K562 (cell line): ENCODE measurements around the gene NFIC. TPM values are rescaled to one million over a fixed set of nuclear protein-coding genes. Genes with fewer than 3 reads are reported as not detected.

Source experiments
- ATAC-seq: fragments of 200-7000 bp; cut with Tn5 transposase; 3 replicates; pipeline ENCODE4 v1.9.1; 2020; ENCODE audit warnings: moderate library complexity
- BruUV-seq: library from RNA; stranded (reverse); fragments of 400-500 nt; replicated peaks from 2 replicates; lab custom pipeline; 2021; lab: Mats Ljungman, UMichigan
- CTCF ChIA-PET: fragments of 300-600 bp; formaldehyde crosslinking; extraction: SDS; loops from one replicate; lab custom pipeline; 2021; ENCODE audit warnings: low intra/inter-chr PET ratio; lab: Yijun Ruan, JAX
- POLR2A ChIA-PET: fragments of 300-600, 350-650 bp; sonication (Branson Sonifier 250); formaldehyde crosslinking; extraction: SDS; loops from one replicate; lab custom pipeline; 2021; ENCODE audit warnings: antibody characterized with exemption, inconsistent platforms; lab: Yijun Ruan, JAX
- DNase-seq, 4 experiments: peaks; one replicate each; pipeline versions ENCODE4 v3.0.0 to v3.0.0-alpha.2; 2011 to 2018; ENCODE audit warnings: low spot score in 3 of 4, mixed read lengths in 3 of 4; ENCODE audit errors: extremely low read depth in 1 of 4
- FAIRE-seq: peaks from 2 replicates; lab custom pipeline; 2011; peaks lifted over from hg19 to GRCh38; lab: Jason Lieb, UNC
- H2AFZ ChIP-seq: 2 replicates; pipeline ENCODE4 v1.6.0; 2011; ENCODE audit warnings: low read depth, low read length, control low read depth, inconsistent platforms
- H3K27ac ChIP-seq: fragments of 200-600 bp; 3 replicates; pipeline ENCODE4 v1.8.0; 2011; ENCODE audit warnings: low read depth, mild to moderate bottlenecking, control low read depth, inconsistent platforms, low read length, moderate library complexity, mixed read lengths; ENCODE audit errors: extremely low read depth
- H3K27me3 ChIP-seq, 2 experiments: fragments of 300-600 bp in 1 of 2; 2 replicates in 1 of 2; 3 replicates in 1 of 2; pipeline versions ENCODE4 v1.6.0 to v1.8.0; 2011; ENCODE audit warnings: inconsistent platforms in 2 of 2, low read length in 2 of 2, mild to moderate bottlenecking in 1 of 2, mixed read lengths in 1 of 2, moderate library complexity in 1 of 2; ENCODE audit not compliant: control insufficient read depth in 2 of 2, insufficient read depth in 2 of 2
- H3K36me3 ChIP-seq: fragments of 300-600 bp; 3 replicates; pipeline ENCODE4 v1.8.0; 2011; ENCODE audit warnings: mild to moderate bottlenecking, low read length, inconsistent platforms; ENCODE audit not compliant: control insufficient read depth, insufficient read depth
- H3K4me1 ChIP-seq, 2 experiments: fragments of 200-600 bp in 1 of 2; replicated peaks in 1 of 2; 2 replicates in 1 of 2; 3 replicates in 1 of 2; pipeline versions ENCODE4 v1.5.1 to v1.8.0; 2011; ENCODE audit warnings: inconsistent platforms in 2 of 2, low read length in 2 of 2, mild to moderate bottlenecking in 1 of 2, mixed read lengths in 1 of 2, moderate library complexity in 1 of 2; ENCODE audit not compliant: control insufficient read depth in 2 of 2, insufficient read depth in 2 of 2
- H3K4me2 ChIP-seq: 2 replicates; pipeline ENCODE4 v1.6.1; 2011; ENCODE audit warnings: low read length, control low read depth, inconsistent platforms, mixed read lengths; ENCODE audit not compliant: insufficient read depth
- H3K4me3 ChIP-seq: fragments of 200-600 bp; sonication (generic), shearing (Covaris generic); 2 replicates; pipeline ENCODE4 v1.5.1; 2016; ENCODE audit warnings: control low read depth, inconsistent platforms
- H3K79me2 ChIP-seq: fragments of 200-600 bp; 3 replicates; pipeline ENCODE4 v1.8.0; 2011; ENCODE audit warnings: low read length, inconsistent platforms; ENCODE audit not compliant: control insufficient read depth, insufficient read depth
- H3K9ac ChIP-seq, 2 experiments: 2 replicates each; pipeline versions ENCODE4 v1.6.0 to v1.6.1; 2011; ENCODE audit warnings: low read depth in 2 of 2, low read length in 2 of 2, control low read depth in 1 of 2, inconsistent platforms in 1 of 2, mild to moderate bottlenecking in 1 of 2, mixed read lengths in 1 of 2; ENCODE audit not compliant: insufficient read depth in 1 of 2
- H3K9me1 ChIP-seq: one replicate; pipeline ENCODE4 v1.6.0; 2011; ENCODE audit warnings: inconsistent platforms, mild to moderate bottlenecking, low read length, moderate library complexity; ENCODE audit not compliant: control insufficient read depth, insufficient read depth
- H3K9me3 ChIP-seq: replicated peaks from 2 replicates; pipeline ENCODE4 v1.5.1; 2011; ENCODE audit warnings: low read depth, low read length, inconsistent platforms; ENCODE audit not compliant: control insufficient read depth, insufficient read depth
- H4K20me1 ChIP-seq: replicated peaks from 2 replicates; pipeline ENCODE4 v1.6.1; 2011; ENCODE audit warnings: low read length, inconsistent platforms, mixed read lengths; ENCODE audit not compliant: control insufficient read depth, insufficient read depth
- ADNP ChIP-seq: fragments of 200-800 bp; sonication (Bioruptor generic); IDR thresholded peaks from 2 replicates; pipeline ENCODE4 v1.6.1; 2016; ENCODE audit warnings: missing genetic modification characterization, missing compliant biosample characterization
- CHD4 ChIP-seq: fragments of 200-600 bp; sonication (generic); IDR thresholded peaks from 3 replicates; pipeline ENCODE4 v1.6.1; 2012; ENCODE audit warnings: low read depth, mild to moderate bottlenecking, mixed read lengths, low read length, inconsistent platforms; ENCODE audit not compliant: insufficient read depth, insufficient replicate concordance, poor library complexity, severe bottlenecking
- DEAF1 ChIP-seq: fragments of 450-650 bp; formaldehyde crosslinking; IDR thresholded peaks from 2 replicates; pipeline ENCODE4 v1.4.0; 2020; ENCODE audit warnings: mild to moderate bottlenecking, moderate library complexity
- IFI16 ChIP-seq: fragments of 250-450 bp; sonication (Bioruptor Pico); IDR thresholded peaks from 2 replicates; pipeline ENCODE4 v2.1.2; 2022; ENCODE audit warnings: mild to moderate bottlenecking, inconsistent platforms
- IRF1 ChIP-seq: sonication (generic); formaldehyde crosslinking; IDR thresholded peaks from 2 replicates; pipeline ENCODE4 v1.8.0; 2022; ENCODE audit warnings: missing genetic modification reagents, mild to moderate bottlenecking, borderline replicate concordance
- KLF1 ChIP-seq: fragments of 450-650 bp; IDR thresholded peaks from 2 replicates; pipeline ENCODE4 v1.6.1; 2016; ENCODE audit warnings: missing genetic modification characterization, missing compliant biosample characterization
- MTA2 ChIP-seq: fragments of 450-650 bp; IDR thresholded peaks from 2 replicates; pipeline ENCODE4 v1.6.1; 2016; ENCODE audit warnings: low read depth
- NCOA2 ChIP-seq, 2 experiments: fragments of 450-650 bp; IDR thresholded peaks; 2 replicates each; pipeline ENCODE4 v1.6.1; 2018; ENCODE audit warnings: mild to moderate bottlenecking in 2 of 2, moderate library complexity in 1 of 2; ENCODE audit not compliant: partially characterized antibody in 2 of 2
- NFYB ChIP-seq: IDR thresholded peaks from 2 replicates; pipeline ENCODE4 v1.6.1; 2011; ENCODE audit warnings: mild to moderate bottlenecking, moderate library complexity; ENCODE audit not compliant: insufficient read length; ENCODE audit errors: extremely low read depth
- POLR2A ChIP-seq: fragments of 450-650 bp; conservative IDR thresholded peaks from 2 replicates; pipeline ENCODE4 v1.6.1; 2016
- SAP30 ChIP-seq: fragments of 200-600 bp; sonication (generic); IDR thresholded peaks from 2 replicates; pipeline ENCODE4 v1.6.1; 2012; ENCODE audit warnings: borderline replicate concordance, low read depth, mild to moderate bottlenecking, moderate library complexity, low read length, control low read depth, inconsistent platforms; ENCODE audit not compliant: insufficient read depth, poor library complexity, severe bottlenecking
- ZBTB26 ChIP-seq: fragments of 450-650 bp; formaldehyde crosslinking; IDR thresholded peaks from 2 replicates; pipeline ENCODE4 v1.4.0; 2022; ENCODE audit warnings: missing genetic modification characterization
- ZBTB43 ChIP-seq: sonication (generic); formaldehyde crosslinking; IDR thresholded peaks from 2 replicates; pipeline ENCODE4 v1.8.0; 2023; ENCODE audit warnings: mild to moderate bottlenecking, missing genetic modification reagents
- ZKSCAN8 ChIP-seq: fragments of 200-800 bp; sonication (Bioruptor generic); IDR thresholded peaks from 2 replicates; pipeline ENCODE4 v1.6.1; 2016; ENCODE audit warnings: missing genetic modification characterization, missing compliant biosample characterization
- ZNF644 ChIP-seq: fragments of 200-800 bp; sonication (Bioruptor generic); IDR thresholded peaks from 2 replicates; pipeline ENCODE4 v1.6.1; 2016; ENCODE audit warnings: low read depth, missing genetic modification characterization, missing compliant biosample characterization
- ZNF75A ChIP-seq: fragments of 450-650 bp; formaldehyde crosslinking; IDR thresholded peaks from 2 replicates; pipeline ENCODE4 v1.4.0; 2020; ENCODE audit warnings: mild to moderate bottlenecking
- WGBS: fragments of 100-300 bp; shearing (Covaris generic); methylation state at CpG from one replicate; pipeline ENCODE4 v1.1.6; 2016; ENCODE audit warnings: low coverage, mixed read lengths; ENCODE audit not compliant: insufficient coverage; ENCODE audit errors: missing lambda C conversion rate; 5-methylcytosine and 5-hydroxymethylcytosine counted together
- in situ Hi-C: fragments of 300-500 bp; cut with MboI; formaldehyde crosslinking; loops from 4 replicates; pipeline ENCODE4 v1.15.0; 2018; ENCODE audit warnings: inconsistent platforms, mixed read lengths
- intact Hi-C: fragments of 100-400 bp; cut with micrococcal nuclease; formaldehyde crosslinking; loops from 2 replicates; pipeline ENCODE4 v1.14.2; 2022
- polyA plus RNA-seq, 8 experiments: library from polyadenylated mRNA; depleted of rRNA in 4 of 8; stranded (reverse) in 5 of 8; unstranded in 3 of 8; fragments of >200 nt; fragmentation: Nextera tagmentation in 2 of 8; fragmentation: Illumina TruSeq in 1 of 8; extraction: Ambion mirVana in 2 of 8; extraction: Trizol in 1 of 8; gene quantifications; 2 replicates each; pipeline versions ENCODE4 v1.2.1 to v1.2.3, GENCODE V29; 2011 to 2014; ENCODE audit warnings: inconsistent platforms in 1 of 8, missing spikeins in 1 of 8
- total RNA-seq, 7 experiments: library from RNA; depleted of rRNA in 6 of 7; stranded (reverse); fragments of >200 nt in 6 of 7; fragmentation: Illumina TruSeq in 2 of 7; extraction: Trizol in 2 of 7; gene quantifications; 2 replicates each; pipeline versions ENCODE4 v1.2.1 to v1.2.3, GENCODE V29; 2011 to 2021; ENCODE audit warnings: low replicate concordance in 1 of 7

Gene NFIC
- total and polyA plus RNA-seq, 9 of the 15 experiments (the other 6 are each of a cell fraction or from before 2014, with no cell fraction given), result 0.71 to 62.1 (median 6.9) TPM

- Histone ChIP-seq H3K9me1 (no peaks in the 10 kb centered on the region), H3K27me3 (no peaks in the 10 kb centered on the region), H3K27ac (no peak overlapping the region), H3K79me2 (peaks cover 5% of the 10 kb centered on the region; the same call in 2 of the 3 replicates), H4K20me1 (peaks cover 8% of the 10 kb centered on the region), H3K4me2 (no peak overlapping the region), H3K9me3 (no peaks in the 10 kb centered on the region), H2AFZ (no peak overlapping the region), H3K4me1 (peaks cover 3 to 53% of the 10 kb centered on the region in 2 experiments; a peak in 2 of 5 replicates), H3K36me3 (peaks cover 98% of the 10 kb centered on the region), H3K9ac (no peak overlapping the region), H3K4me3 (no peak overlapping the region)
- BruUV-seq, result no TSS peak
- POLR2A ChIA-PET, result interaction anchor here (0.6 kb wide), 1 partner anchor 58 kb away, joined by 3 read pairs; no protein-coding TSS in a partner anchor
- in situ Hi-C loops, result no loop called here
- CTCF ChIA-PET, result no interaction called here
- WGBS, result 84% methylated on average over 7 of the region's 7 CpGs
- DNase-seq (peak in 1 of 4 experiments; percentile 10), FAIRE-seq (no peak), ATAC-seq (no peak)
- intact Hi-C loops, result no loop called here
- TF ChIP-seq ADNP (tag) (peak; percentile 73; the same call in 1 of the 2 replicates), ZBTB26 (CRISPR knock-in tag) (no peak), ZNF644 (tag) (no peak), DEAF1 (no peak), POLR2A (0 out of 2 replicates have a peak, but pooled peaks have one; percentile 11), IFI16 (CRISPR knock-in tag) (no peak), ZKSCAN8 (CRISPR knock-in tag) (peak; percentile 99), NCOA2 (IDR thresholded peaks at IDR 0.05; ENCODE audit: partially characterized antibody in 2 of 2) (no peak), KLF1 (tag) (no peak), IRF1 (CRISPR knock-in tag) (no peak), ZBTB43 (CRISPR knock-in tag) (no peak), NFYB (no peak), ZNF75A (CRISPR knock-in tag) (no peak), CHD4 (no peak), SAP30 (no peak), MTA2 (no peak)
Measured at GRCh38 chr19:3455393-3455955, 89.1 kb downstream of the NFIC start.
